MV-4-11 (cell line): ENCODE results near the gene DDA1.

Experiments
- DNase-seq: peaks from one replicate; lab custom pipeline; 2025; lab: John Stamatoyannopoulos, UW

Gene DDA1

GRCh38 chr19:17312189-17313113, 3.1 kb downstream of the DDA1 start:
- no peak for DNase-seq

GRCh38 chr19:17314007-17314593, 4.7 kb downstream of the DDA1 start:
- DNase-seq, result no peak

- no peak for DNase-seq
Observed at GRCh38 chr19:17318966-17319365, 9.6 kb downstream of the DDA1 start.

- DNase-seq, result no peak
Observed at GRCh38 chr19:17319473-17320238, 10.3 kb downstream of the DDA1 start.

- DNase-seq, result no peak
Observed at GRCh38 chr19:17320435-17320834, 11.1 kb downstream of the DDA1 start.

GRCh38 chr19:17321655-17322489, 12.5 kb downstream of the DDA1 start:
- DNase-seq, result no peak

- DNase-seq, result no peak
Observed at GRCh38 chr19:17322854-17323253, 13.5 kb downstream of the DDA1 start.

GRCh38 chr19:17323300-17323963, 14.1 kb downstream of the DDA1 start:
- no peak for DNase-seq

GRCh38 chr19:17323964-17324332, 14.6 kb downstream of the DDA1 start:
- no peak for DNase-seq

GRCh38 chr19:17324357-17325114, 15.2 kb downstream of the DDA1 start:
- no peak for DNase-seq

- no peak for DNase-seq
Observed at GRCh38 chr19:17325133-17325532, 15.8 kb downstream of the DDA1 start.

GRCh38 chr19:17325881-17326594, 16.7 kb downstream of the DDA1 start:
- no peak for DNase-seq

- DNase-seq, result no peak
Observed at GRCh38 chr19:17326595-17326966, 17.2 kb downstream of the DDA1 start.

- DNase-seq, result no peak
Observed at GRCh38 chr19:17327068-17327653, 17.8 kb downstream of the DDA1 start.

- no peak for DNase-seq
Observed at GRCh38 chr19:17327654-17328516, 18.5 kb downstream of the DDA1 start.

GRCh38 chr19:17328517-17329365, 19.4 kb downstream of the DDA1 start:
- DNase-seq, result no peak

GRCh38 chr19:17329366-17330261, 20.3 kb downstream of the DDA1 start:
- DNase-seq, result no peak
